ENCODE results near the gene EGFL7.

The EGFL7 gene

GRCh38 chr9:136690104-136690805 lies 27.5 kb downstream of the EGFL7 start:
- no peak for DNase-seq (ENCODE audit: low read depth, low spot score)
- ChIA-PET CTCF (interaction anchor here (1.0 to 1.7 kb wide), 4 partner anchors 9 to 206 kb away, joined by 3 to 6 read pairs (median 4); no protein-coding TSS in a partner anchor), POLR2A (no interaction called here)
- TF ChIP-seq CTCF (IDR thresholded peaks at IDR 0.05; ENCODE audit: insufficient read depth, low read length, missing control alignments), result no peak
- H3K4me3 ChIP-seq (ENCODE audit: low read depth, low read length), result no peak overlapping the region

GRCh38 chr9:136690806-136691261 lies 28.1 kb downstream of the EGFL7 start:
- TF ChIP-seq CTCF (IDR thresholded peaks at IDR 0.05; ENCODE audit: insufficient read depth, low read length, missing control alignments), result no peak
- ChIA-PET CTCF (interaction anchor here (1.1 to 1.7 kb wide), 2 partner anchors 8 to 206 kb away, joined by 3 to 6 read pairs; no protein-coding TSS in a partner anchor), POLR2A (no interaction called here)
- no peak overlapping the region for H3K4me3 ChIP-seq (ENCODE audit: low read depth, low read length)
- no peak for DNase-seq (ENCODE audit: low read depth, low spot score)

- no peak for TF ChIP-seq CTCF (IDR thresholded peaks at IDR 0.05; ENCODE audit: insufficient read depth, low read length, missing control alignments)
- POLR2A ChIA-PET, result no interaction called here
- CTCF ChIA-PET, result interaction anchor here (1.1 kb wide), 1 partner anchor 207 kb away, joined by 3 read pairs; no protein-coding TSS in a partner anchor
- no peak overlapping the region for H3K4me3 ChIP-seq (ENCODE audit: low read depth, low read length)
- no peak for DNase-seq (ENCODE audit: low read depth, low spot score)
Measured at GRCh38 chr9:136691316-136692184, 28.8 kb downstream of the EGFL7 start.

GRCh38 chr9:136692185-136693134 lies 29.7 kb downstream of the EGFL7 start:
- ChIA-PET POLR2A (no interaction called here), CTCF (interaction anchor here (0.6 to 1.7 kb wide), 3 partner anchors 14 to 31 kb away, joined by 3 to 7 read pairs (median 4); no protein-coding TSS in a partner anchor)
- H3K4me3 ChIP-seq (ENCODE audit: low read depth, low read length), result no peak overlapping the region
- DNase-seq (ENCODE audit: low read depth, low spot score), result no peak
- no peak for TF ChIP-seq CTCF (IDR thresholded peaks at IDR 0.05; ENCODE audit: insufficient read depth, low read length, missing control alignments)

- DNase-seq (ENCODE audit: low read depth, low spot score), result no peak
- TF ChIP-seq CTCF (IDR thresholded peaks at IDR 0.05; ENCODE audit: insufficient read depth, low read length, missing control alignments), result no peak
- H3K4me3 ChIP-seq (ENCODE audit: low read depth, low read length), result no peak overlapping the region
- ChIA-PET CTCF (interaction anchor here (0.6 to 1.7 kb wide), 3 partner anchors 13 to 30 kb away, joined by 3 to 7 read pairs (median 4); no protein-coding TSS in a partner anchor), POLR2A (no interaction called here)
Measured at GRCh38 chr9:136693135-136693489, 30.4 kb downstream of the EGFL7 start.
